Hepatocyte (in vitro differentiated cells): ENCODE data around the gene ZC3H10.

Source experiments
- EZH2phosphoT487 ChIP-seq: fragments of 200-600 bp; sonication (generic); IDR thresholded peaks from one replicate; pipeline ENCODE4 v1.6.1; 2018; ENCODE audit warnings: antibody characterized with exemption, mild to moderate bottlenecking, low read depth, moderate library complexity; ENCODE audit not compliant: unreplicated experiment, severe bottlenecking
- TF ChIP-seq, protein P1 (sequence below): fragments of 200-600 bp; sonication (generic); IDR thresholded peaks from 2 replicates; pipeline ENCODE4 v1.5.1; 2016; ENCODE audit warnings: antibody characterized with exemption, mild to moderate bottlenecking; ENCODE audit not compliant: poor library complexity

DNA sequence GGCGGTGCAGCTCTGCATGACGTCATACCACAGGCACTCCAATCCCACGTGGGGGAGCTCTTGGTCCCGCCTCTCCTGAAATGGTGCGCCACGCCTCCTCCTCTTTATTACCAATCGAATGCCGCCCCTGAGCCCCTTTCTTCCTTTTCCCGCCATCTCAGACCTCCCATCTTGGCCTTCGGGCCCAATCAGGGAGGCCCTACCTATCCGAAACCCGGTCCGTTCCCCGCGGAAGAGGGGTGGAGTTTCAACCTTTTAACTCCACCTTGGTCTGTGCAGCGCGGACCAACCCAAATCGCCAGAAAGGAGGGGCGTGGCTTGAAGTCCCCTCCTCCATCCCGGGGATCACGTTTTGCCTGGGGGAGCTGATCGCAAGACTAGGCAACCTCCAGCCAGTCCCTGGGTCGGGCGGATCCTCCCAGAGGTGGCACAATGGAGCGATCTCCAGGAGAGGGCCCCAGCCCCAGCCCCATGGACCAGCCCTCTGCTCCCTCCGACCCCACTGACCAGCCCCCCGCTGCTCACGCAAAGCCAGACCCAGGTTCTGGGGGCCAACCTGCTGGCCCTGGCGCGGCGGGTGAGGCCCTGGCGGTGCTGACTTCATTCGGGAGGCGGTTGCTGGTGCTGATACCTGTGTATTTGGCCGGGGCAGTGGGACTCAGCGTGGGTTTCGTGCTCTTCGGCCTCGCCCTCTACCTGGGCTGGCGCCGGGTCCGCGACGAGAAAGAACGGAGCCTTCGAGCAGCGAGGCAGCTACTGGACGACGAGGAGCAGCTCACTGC lies 10.0 kb downstream of the ZC3H10 start, which contains the start of gene ESYT1:
- TF ChIP-seq, protein P1, sequence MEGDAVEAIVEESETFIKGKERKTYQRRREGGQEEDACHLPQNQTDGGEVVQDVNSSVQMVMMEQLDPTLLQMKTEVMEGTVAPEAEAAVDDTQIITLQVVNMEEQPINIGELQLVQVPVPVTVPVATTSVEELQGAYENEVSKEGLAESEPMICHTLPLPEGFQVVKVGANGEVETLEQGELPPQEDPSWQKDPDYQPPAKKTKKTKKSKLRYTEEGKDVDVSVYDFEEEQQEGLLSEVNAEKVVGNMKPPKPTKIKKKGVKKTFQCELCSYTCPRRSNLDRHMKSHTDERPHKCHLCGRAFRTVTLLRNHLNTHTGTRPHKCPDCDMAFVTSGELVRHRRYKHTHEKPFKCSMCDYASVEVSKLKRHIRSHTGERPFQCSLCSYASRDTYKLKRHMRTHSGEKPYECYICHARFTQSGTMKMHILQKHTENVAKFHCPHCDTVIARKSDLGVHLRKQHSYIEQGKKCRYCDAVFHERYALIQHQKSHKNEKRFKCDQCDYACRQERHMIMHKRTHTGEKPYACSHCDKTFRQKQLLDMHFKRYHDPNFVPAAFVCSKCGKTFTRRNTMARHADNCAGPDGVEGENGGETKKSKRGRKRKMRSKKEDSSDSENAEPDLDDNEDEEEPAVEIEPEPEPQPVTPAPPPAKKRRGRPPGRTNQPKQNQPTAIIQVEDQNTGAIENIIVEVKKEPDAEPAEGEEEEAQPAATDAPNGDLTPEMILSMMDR, result no peak
- no peak for TF ChIP-seq EZH2phosphoT487
